IMR-90 (cell line): ENCODE data around the gene RASGEF1C. TPM values are rescaled to one million over a fixed set of nuclear protein-coding genes. Genes with fewer than 3 reads are reported as not detected.

Experiments used
- ATAC-seq: fragments of 200-7000 bp; cut with Tn5 transposase; 2 replicates; pipeline ENCODE4 v1.9.1; 2020; ENCODE audit warnings: low read depth, mild to moderate bottlenecking, moderate library complexity
- BruUV-seq: library from RNA; stranded (reverse); fragments of 400-500 nt; replicated peaks from 2 replicates; lab custom pipeline; 2021; lab: Mats Ljungman, UMichigan
- CTCF ChIA-PET: fragments of 300-600 bp; formaldehyde crosslinking; extraction: SDS; loops from one replicate; lab custom pipeline; 2021; ENCODE audit warnings: antibody characterized with exemption; lab: Yijun Ruan, JAX
- POLR2A ChIA-PET: fragments of 300-600 bp; sonication (Branson Sonifier 250); formaldehyde crosslinking; loops from one replicate; lab custom pipeline; 2022; ENCODE audit warnings: antibody characterized with exemption; ENCODE audit not compliant: unreplicated experiment; lab: Charles Lee
- DNase-seq: peaks from one replicate; pipeline ENCODE4 v3.0.0; 2013
- H2AFZ ChIP-seq: replicated peaks from 2 replicates; pipeline ENCODE3; 2013; ENCODE audit warnings: low read length, mild to moderate bottlenecking; ENCODE audit not compliant: poor library complexity
- H2AK5ac ChIP-seq: 2 replicates; pipeline ENCODE4 v1.6.1; 2013; ENCODE audit warnings: low read depth, low read length, inconsistent platforms
- H2AK9ac ChIP-seq: replicated peaks from 2 replicates; pipeline ENCODE3; 2013; ENCODE audit warnings: mild to moderate bottlenecking, low read depth, low read length, moderate library complexity; ENCODE audit not compliant: poor library complexity
- H2BK120ac ChIP-seq: 2 replicates; pipeline ENCODE4 v1.6.1; 2013; ENCODE audit warnings: low read depth, low read length, inconsistent platforms
- H2BK15ac ChIP-seq: 3 replicates; pipeline ENCODE4 v1.6.1; 2013; ENCODE audit warnings: low read depth, low read length, inconsistent platforms
- H2BK20ac ChIP-seq: 2 replicates; pipeline ENCODE4 v1.6.1; 2013; ENCODE audit warnings: low read depth, mild to moderate bottlenecking, inconsistent platforms, low read length, moderate library complexity
- H2BK5ac ChIP-seq: 2 replicates; pipeline ENCODE4 v1.6.1; 2013; ENCODE audit warnings: mild to moderate bottlenecking, low read depth, low read length, inconsistent platforms; ENCODE audit not compliant: poor library complexity, severe bottlenecking
- H3K14ac ChIP-seq: replicated peaks from 2 replicates; pipeline ENCODE4 v1.6.1; 2013; ENCODE audit warnings: low read depth, low read length, inconsistent platforms
- H3K18ac ChIP-seq: 2 replicates; pipeline ENCODE4 v1.6.1; 2013; ENCODE audit warnings: low read depth, low read length, control low read depth
- H3K23ac ChIP-seq: 2 replicates; pipeline ENCODE4 v1.6.1; 2013; ENCODE audit warnings: low read depth, low read length, inconsistent platforms
- H3K27ac ChIP-seq: 2 replicates; pipeline ENCODE4 v1.5.1; 2013; ENCODE audit warnings: mild to moderate bottlenecking, control low read depth, low read length; ENCODE audit not compliant: insufficient read depth
- H3K27me3 ChIP-seq: 2 replicates; pipeline ENCODE4 v1.6.1; 2013; ENCODE audit warnings: low read length; ENCODE audit not compliant: control insufficient read depth, insufficient read depth
- H3K36me3 ChIP-seq: 2 replicates; pipeline ENCODE4 v1.6.1; 2013; ENCODE audit warnings: low read length, mixed read lengths; ENCODE audit not compliant: control insufficient read depth, insufficient read depth
- H3K4ac ChIP-seq: 2 replicates; pipeline ENCODE4 v1.6.1; 2013; ENCODE audit warnings: low read depth, low read length, inconsistent platforms
- H3K4me1 ChIP-seq: 2 replicates; pipeline ENCODE4 v1.6.1; 2013; ENCODE audit warnings: low read length, mixed read lengths; ENCODE audit not compliant: control insufficient read depth, insufficient read depth
- H3K4me2 ChIP-seq: 2 replicates; pipeline ENCODE4 v1.6.1; 2013; ENCODE audit warnings: low read depth, mild to moderate bottlenecking, control low read depth, low read length, moderate library complexity
- H3K4me3 ChIP-seq: 2 replicates; pipeline ENCODE4 v1.5.1; 2013; ENCODE audit warnings: low read depth, mild to moderate bottlenecking, control low read depth, low read length, moderate library complexity; ENCODE audit not compliant: insufficient read depth
- H3K56ac ChIP-seq: 2 replicates; pipeline ENCODE4 v1.6.1; 2013; ENCODE audit warnings: low read length, inconsistent platforms; ENCODE audit not compliant: insufficient read depth; ENCODE audit errors: extremely low read depth
- H3K79me1 ChIP-seq, 2 experiments: 2 replicates each; pipeline ENCODE4 v1.6.1; 2013; ENCODE audit warnings: low read length in 2 of 2, inconsistent platforms in 1 of 2, low read depth in 1 of 2
- H3K9ac ChIP-seq: 2 replicates; pipeline ENCODE4 v1.6.1; 2013; ENCODE audit warnings: low read depth, low read length, control low read depth
- H3K9me1 ChIP-seq: 2 replicates; pipeline ENCODE4 v1.6.1; 2013; ENCODE audit warnings: low read length, inconsistent platforms; ENCODE audit not compliant: insufficient read depth
- H3K9me3 ChIP-seq: 2 replicates; pipeline ENCODE4 v1.6.1; 2013; ENCODE audit warnings: low read length; ENCODE audit not compliant: control insufficient read depth, insufficient read depth
- H4K20me1 ChIP-seq: 2 replicates; pipeline ENCODE4 v1.6.1; 2013; ENCODE audit warnings: low read length, inconsistent platforms; ENCODE audit not compliant: insufficient read depth
- H4K5ac ChIP-seq: 2 replicates; pipeline ENCODE4 v1.6.1; 2013; ENCODE audit warnings: mild to moderate bottlenecking, low read depth, low read length, control low read depth
- H4K8ac ChIP-seq, 2 experiments: 2 replicates each; pipeline ENCODE4 v1.6.1; 2013; ENCODE audit warnings: low read depth in 2 of 2, low read length in 2 of 2, control low read depth in 1 of 2, inconsistent platforms in 1 of 2
- H4K91ac ChIP-seq: 2 replicates; pipeline ENCODE4 v1.6.1; 2013; ENCODE audit warnings: low read depth, low read length, inconsistent platforms; ENCODE audit not compliant: insufficient read depth
- BHLHE40 ChIP-seq: fragments of 150-350 bp; IDR thresholded peaks from 2 replicates; pipeline ENCODE4 v1.6.1; 2016; ENCODE audit warnings: mild to moderate bottlenecking, low read depth, low read length
- CEBPB ChIP-seq: IDR thresholded peaks from 2 replicates; pipeline ENCODE4 v1.6.1; 2012; ENCODE audit warnings: low read depth, low read length, improper control_type of control experiment
- CHD1 ChIP-seq: IDR thresholded peaks from 2 replicates; pipeline ENCODE4 v1.6.1; 2012; ENCODE audit warnings: low read depth, low read length, improper control_type of control experiment
- FOS ChIP-seq: fragments of 150-350 bp; IDR thresholded peaks from 2 replicates; pipeline ENCODE4 v1.6.1; 2016; ENCODE audit warnings: low read depth, low read length
- MAFK ChIP-seq: IDR thresholded peaks from 2 replicates; pipeline ENCODE4 v1.6.1; 2012; ENCODE audit warnings: low read depth, low read length, improper control_type of control experiment
- MAZ ChIP-seq: IDR thresholded peaks from 2 replicates; pipeline ENCODE4 v1.6.1; 2012; ENCODE audit warnings: low read depth, mild to moderate bottlenecking, low read length, improper control_type of control experiment, moderate library complexity, borderline replicate concordance
- MXI1 ChIP-seq: IDR thresholded peaks from 2 replicates; pipeline ENCODE4 v1.6.1; 2012; ENCODE audit warnings: low read depth, mild to moderate bottlenecking, low read length, moderate library complexity, borderline replicate concordance
- NFE2L2 ChIP-seq: fragments of 150-350 bp; IDR thresholded peaks from 2 replicates; pipeline ENCODE4 v1.6.1; 2016; ENCODE audit warnings: low read depth, mild to moderate bottlenecking, low read length
- POLR2A ChIP-seq: IDR thresholded peaks from 2 replicates; pipeline ENCODE4 v1.6.1; 2012; ENCODE audit warnings: mild to moderate bottlenecking, low read depth, low read length
- RCOR1 ChIP-seq: IDR thresholded peaks from 2 replicates; pipeline ENCODE4 v1.6.1; 2012; ENCODE audit warnings: mild to moderate bottlenecking, low read length, improper control_type of control experiment; ENCODE audit not compliant: insufficient replicate concordance
- RFX5 ChIP-seq: IDR thresholded peaks from 2 replicates; pipeline ENCODE4 v1.8.0; 2012; ENCODE audit warnings: low read depth, mild to moderate bottlenecking, low read length, moderate library complexity
- SMC3 ChIP-seq: fragments of 150-350 bp; IDR thresholded peaks from 2 replicates; pipeline ENCODE4 v1.6.1; 2016; ENCODE audit warnings: low read depth, mild to moderate bottlenecking, antibody characterized with exemption, low read length, moderate library complexity
- USF2 ChIP-seq: fragments of 150-350 bp; IDR thresholded peaks from 2 replicates; pipeline ENCODE4 v1.6.1; 2017; ENCODE audit warnings: mild to moderate bottlenecking, antibody characterized with exemption, low read length, low read depth
- WGBS, 2 experiments: methylation state at CpG; one replicate each; pipeline versions ENCODE4 v1.1.5 to v1.1.7; 2013; ENCODE audit warnings: missing lambda C conversion rate in 2 of 2; ENCODE audit not compliant: insufficient read length in 1 of 2; ENCODE audit errors: extremely low coverage in 2 of 2; 5-methylcytosine and 5-hydroxymethylcytosine counted together
- dilution Hi-C: fragments of 300-500 bp; cut with HindIII; formaldehyde crosslinking; loops from one replicate; pipeline ENCODE4 v1.14.3; 2018; ENCODE audit warnings: low sequenced_read_pairs; ENCODE audit not compliant: unreplicated experiment
- in situ Hi-C: fragments of 300-500 bp; cut with MboI; formaldehyde crosslinking; loops from 3 replicates; pipeline ENCODE4 v1.14.3; 2019; ENCODE audit warnings: low sequenced_read_pairs, inconsistent platforms, mixed read lengths
- intact Hi-C: fragments of 100-400 bp; cut with micrococcal nuclease; formaldehyde crosslinking; loops from 2 replicates; pipeline ENCODE4 v1.10.0; 2022
- polyA plus RNA-seq, 3 experiments: library from polyadenylated mRNA; depleted of rRNA; stranded (reverse); fragments of >200 nt; gene quantifications; 2 replicates each; pipeline ENCODE4 v1.2.3, GENCODE V29; 2012; ENCODE audit warnings: low replicate concordance in 1 of 3
- total RNA-seq: library from RNA; depleted of rRNA; stranded (reverse); fragments of >200 nt; gene quantifications from 2 replicates; pipeline ENCODE4 v1.2.3, GENCODE V29; 2012
- TF ChIP-seq, protein P1 (sequence below): conservative IDR thresholded peaks from 2 replicates; pipeline ENCODE4 v1.5.1; 2012; ENCODE audit warnings: mild to moderate bottlenecking, low read depth, low read length, improper control_type of control experiment
- TF ChIP-seq, protein P2 (sequence below): fragments of 150-350 bp; IDR thresholded peaks from 2 replicates; pipeline ENCODE4 v1.6.1; 2016; ENCODE audit warnings: low read depth, mild to moderate bottlenecking, low read length, moderate library complexity, borderline replicate concordance

Gene RASGEF1C
- total and polyA plus RNA-seq, 2 of the 4 experiments (the other 2 are of a cell fraction): not detected

DNA sequence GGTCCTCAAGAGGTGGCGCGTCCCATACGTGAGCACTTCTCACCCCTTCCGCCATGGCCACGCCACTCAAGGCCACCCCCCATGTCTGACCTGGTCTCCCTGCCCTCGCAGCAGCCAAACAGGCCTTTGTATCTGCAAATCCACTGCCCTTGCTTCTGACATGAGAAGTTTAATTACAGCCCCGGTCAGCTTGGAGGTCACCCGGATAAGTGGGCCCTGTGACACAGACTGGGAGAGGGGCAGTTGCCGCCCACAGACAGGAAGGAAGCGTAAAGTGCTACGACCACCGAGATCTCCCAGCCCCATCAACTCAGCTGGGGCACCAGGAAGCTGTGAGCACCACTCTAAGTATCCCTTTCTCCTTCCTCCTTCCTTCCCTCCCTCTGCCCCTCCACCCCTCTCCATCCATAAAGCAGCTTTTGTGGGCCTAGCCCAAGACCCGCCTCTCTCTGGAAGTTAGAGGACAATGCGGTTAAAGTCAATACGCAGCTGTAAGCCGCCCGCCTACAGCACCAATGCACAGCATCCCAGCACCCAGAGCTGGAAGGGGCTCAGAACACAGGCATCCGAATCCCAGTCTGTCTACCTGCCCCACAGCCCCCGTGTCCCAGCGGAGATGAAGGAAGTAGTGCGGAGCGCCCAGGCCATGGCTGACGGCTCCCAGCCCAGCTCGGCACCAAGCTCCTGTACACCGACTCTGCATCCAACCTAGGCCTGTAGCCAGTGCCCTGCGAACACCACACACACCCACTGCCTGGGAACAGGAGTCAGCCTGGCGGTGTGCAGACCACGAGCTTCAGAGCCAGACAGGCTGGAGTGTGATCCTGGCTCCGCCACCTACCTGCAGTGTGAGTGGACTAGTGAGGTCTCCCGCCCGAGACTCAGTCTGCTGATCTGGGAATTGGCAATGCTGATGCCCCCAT, 92.7 kb downstream of the RASGEF1C start:
- H2BK120ac ChIP-seq: no peak overlapping the region
- no peak overlapping the region for H3K56ac ChIP-seq
- H2BK15ac ChIP-seq: no peak overlapping the region
- no peaks in the 10 kb centered on the region for H4K20me1 ChIP-seq
- no peak overlapping the region for H3K4ac ChIP-seq
- H2AK5ac ChIP-seq: no peak overlapping the region
- no TSS peak for BruUV-seq
- H3K18ac ChIP-seq: no peak overlapping the region
- intact Hi-C loops (no loop called here), dilution Hi-C loops (no loop called here), in situ Hi-C loops (no loop called here)
- 84% methylated on average over 9 of the region's 31 CpGs; no CpG with 5 or more reads in 1 of the 2 experiments for WGBS, 2 experiments
- no peaks in the 10 kb centered on the region for H3K9me3 ChIP-seq
- no peaks in the 10 kb centered on the region for H3K79me1 ChIP-seq
- no peak overlapping the region for H2BK5ac ChIP-seq
- H2BK20ac ChIP-seq: no peak overlapping the region
- no peak overlapping the region for H4K5ac ChIP-seq
- CTCF ChIA-PET: no interaction called here
- H3K4me1 ChIP-seq: no peaks in the 10 kb centered on the region
- H3K27ac ChIP-seq: no peak overlapping the region
- H3K36me3 ChIP-seq: no peaks in the 10 kb centered on the region
- H2AFZ ChIP-seq: no peak overlapping the region
- no peak overlapping the region for H4K91ac ChIP-seq
- H3K4me3 ChIP-seq: no peak overlapping the region
- no peaks in the 10 kb centered on the region for H3K9me1 ChIP-seq
- no peak overlapping the region for H4K8ac ChIP-seq
- no peak for ATAC-seq
- no peak overlapping the region for H3K23ac ChIP-seq
- no peak for DNase-seq
- H2AK9ac ChIP-seq: no peak overlapping the region
- no peaks in the 10 kb centered on the region; the same call in 1 of the 2 replicates for H3K27me3 ChIP-seq
- H3K9ac ChIP-seq: no peak overlapping the region
- no peak overlapping the region for H3K4me2 ChIP-seq
- POLR2A ChIA-PET: no interaction called here
- no peak overlapping the region for H3K14ac ChIP-seq
- TF ChIP-seq POLR2A (no peak), MAFK (no peak), MXI1 (no peak), CEBPB (no peak), MAZ (no peak), BHLHE40 (no peak), USF2 (no peak), SMC3 (no peak), RCOR1 (no peak), FOS (no peak), RFX5 (no peak), NFE2L2 (no peak), CHD1 (no peak)
- TF ChIP-seq, protein P1, sequence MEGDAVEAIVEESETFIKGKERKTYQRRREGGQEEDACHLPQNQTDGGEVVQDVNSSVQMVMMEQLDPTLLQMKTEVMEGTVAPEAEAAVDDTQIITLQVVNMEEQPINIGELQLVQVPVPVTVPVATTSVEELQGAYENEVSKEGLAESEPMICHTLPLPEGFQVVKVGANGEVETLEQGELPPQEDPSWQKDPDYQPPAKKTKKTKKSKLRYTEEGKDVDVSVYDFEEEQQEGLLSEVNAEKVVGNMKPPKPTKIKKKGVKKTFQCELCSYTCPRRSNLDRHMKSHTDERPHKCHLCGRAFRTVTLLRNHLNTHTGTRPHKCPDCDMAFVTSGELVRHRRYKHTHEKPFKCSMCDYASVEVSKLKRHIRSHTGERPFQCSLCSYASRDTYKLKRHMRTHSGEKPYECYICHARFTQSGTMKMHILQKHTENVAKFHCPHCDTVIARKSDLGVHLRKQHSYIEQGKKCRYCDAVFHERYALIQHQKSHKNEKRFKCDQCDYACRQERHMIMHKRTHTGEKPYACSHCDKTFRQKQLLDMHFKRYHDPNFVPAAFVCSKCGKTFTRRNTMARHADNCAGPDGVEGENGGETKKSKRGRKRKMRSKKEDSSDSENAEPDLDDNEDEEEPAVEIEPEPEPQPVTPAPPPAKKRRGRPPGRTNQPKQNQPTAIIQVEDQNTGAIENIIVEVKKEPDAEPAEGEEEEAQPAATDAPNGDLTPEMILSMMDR: no peak
- TF ChIP-seq, protein P2, sequence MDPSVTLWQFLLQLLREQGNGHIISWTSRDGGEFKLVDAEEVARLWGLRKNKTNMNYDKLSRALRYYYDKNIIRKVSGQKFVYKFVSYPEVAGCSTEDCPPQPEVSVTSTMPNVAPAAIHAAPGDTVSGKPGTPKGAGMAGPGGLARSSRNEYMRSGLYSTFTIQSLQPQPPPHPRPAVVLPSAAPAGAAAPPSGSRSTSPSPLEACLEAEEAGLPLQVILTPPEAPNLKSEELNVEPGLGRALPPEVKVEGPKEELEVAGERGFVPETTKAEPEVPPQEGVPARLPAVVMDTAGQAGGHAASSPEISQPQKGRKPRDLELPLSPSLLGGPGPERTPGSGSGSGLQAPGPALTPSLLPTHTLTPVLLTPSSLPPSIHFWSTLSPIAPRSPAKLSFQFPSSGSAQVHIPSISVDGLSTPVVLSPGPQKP: no peak
